AG08395 (cell line): ENCODE results near the gene COL4A2.

ENCODE experiments used
- DNase-seq: peaks from one replicate; pipeline ENCODE4 v3.0.0; 2012; ENCODE audit warnings: mixed read lengths, low spot score

Gene COL4A2

GRCh38 chr13:110272651-110273050, 34.4 kb upstream of the COL4A2 start:
- no peak for DNase-seq

DNA sequence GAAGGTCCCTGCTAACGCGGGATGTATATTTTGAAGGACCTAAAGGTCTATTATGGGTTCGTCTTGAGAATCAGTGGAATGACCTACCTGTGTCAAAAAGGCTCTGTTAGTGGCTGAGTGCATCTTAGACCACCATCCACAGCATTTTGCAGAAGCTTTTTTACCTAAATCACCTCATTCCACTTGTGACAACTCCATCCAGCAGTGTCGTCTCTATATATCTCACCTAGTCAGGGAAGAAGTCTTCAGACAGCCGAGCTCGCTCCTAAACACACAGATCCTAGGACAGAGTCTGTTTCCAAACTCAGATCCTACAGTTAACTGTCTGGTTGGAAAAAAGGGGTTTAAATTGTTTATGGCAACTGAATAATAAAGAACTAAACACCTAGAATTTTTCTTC, 33.8 kb upstream of the COL4A2 start:
- DNase-seq = no peak

GRCh38 chr13:110274687-110275086, 32.4 kb upstream of the COL4A2 start:
- peak; percentile 40 for DNase-seq

DNA sequence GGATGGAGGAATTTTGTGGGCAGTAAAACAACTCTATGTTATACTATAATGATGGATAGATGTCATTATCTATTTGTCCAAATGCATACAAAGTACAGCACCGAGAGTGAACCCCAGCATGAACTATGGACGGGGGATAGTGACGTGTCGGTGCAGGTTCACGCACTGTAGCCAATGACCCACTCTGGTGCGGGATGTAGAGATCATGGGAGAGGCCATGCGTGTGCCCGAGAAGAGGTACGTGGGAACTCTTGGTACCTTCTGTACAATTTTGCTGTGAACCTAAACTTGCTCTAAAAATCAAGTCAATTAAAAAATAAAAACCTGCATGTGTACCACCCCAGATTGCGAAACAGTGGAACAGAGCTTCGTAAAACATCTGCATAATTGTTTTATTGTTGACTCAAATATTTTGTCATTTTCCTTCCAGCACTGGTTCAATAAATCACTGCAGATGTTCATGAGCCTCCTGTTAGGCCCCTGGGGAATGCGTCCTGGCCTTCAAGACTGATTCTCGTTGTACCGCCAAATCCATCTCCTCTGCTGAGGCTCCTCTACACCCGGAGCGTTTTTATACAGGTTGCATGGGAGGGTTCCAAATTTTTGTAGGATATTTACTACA, 31.0 kb upstream of the COL4A2 start:
- no peak for DNase-seq

- DNase-seq = no peak
Measured at GRCh38 chr13:110276553-110276950, 30.5 kb upstream of the COL4A2 start.

GRCh38 chr13:110277357-110277975, 29.6 kb upstream of the COL4A2 start:
- no peak for DNase-seq

DNA sequence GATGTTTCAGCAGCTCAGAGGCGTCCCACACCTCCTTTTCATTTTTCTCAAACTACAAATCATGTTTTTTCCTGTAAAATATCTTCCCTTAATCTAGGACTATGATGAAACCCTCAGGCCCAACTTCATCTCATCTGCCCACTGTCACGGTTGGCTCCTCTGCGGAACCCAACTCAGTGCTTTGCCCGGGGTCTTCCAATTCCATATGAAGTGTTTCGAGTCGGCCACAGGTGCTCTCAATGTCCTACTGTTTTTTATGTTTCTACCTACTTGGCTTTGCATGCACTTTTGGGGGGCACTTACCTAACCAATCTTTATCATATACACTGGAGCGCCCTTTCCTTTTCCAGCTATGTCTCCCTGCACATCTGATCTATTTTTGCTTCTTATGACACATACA, 28.2 kb upstream of the COL4A2 start:
- no peak for DNase-seq

DNA sequence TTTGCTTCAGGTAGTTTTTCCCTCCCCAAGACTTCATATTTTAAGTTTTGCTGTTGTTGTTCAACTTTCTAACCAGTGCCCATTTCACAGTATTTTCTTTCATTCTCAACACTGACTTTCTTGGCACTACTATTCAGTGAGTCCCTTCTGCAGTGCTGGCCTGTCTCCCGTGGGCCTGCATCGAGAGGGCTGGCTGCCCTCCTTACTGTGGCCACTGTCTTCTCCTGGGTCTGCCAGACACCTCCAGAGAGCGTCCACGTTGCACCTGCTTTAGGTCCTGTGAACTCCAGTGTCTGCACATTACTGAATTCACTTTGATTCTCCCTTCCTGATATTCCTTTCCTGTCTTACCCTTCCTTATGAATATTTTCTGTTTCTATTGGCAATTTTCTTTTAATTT, 27.4 kb upstream of the COL4A2 start:
- DNase-seq = no peak

GRCh38 chr13:110280231-110280813, 26.8 kb upstream of the COL4A2 start:
- no peak for DNase-seq

DNA sequence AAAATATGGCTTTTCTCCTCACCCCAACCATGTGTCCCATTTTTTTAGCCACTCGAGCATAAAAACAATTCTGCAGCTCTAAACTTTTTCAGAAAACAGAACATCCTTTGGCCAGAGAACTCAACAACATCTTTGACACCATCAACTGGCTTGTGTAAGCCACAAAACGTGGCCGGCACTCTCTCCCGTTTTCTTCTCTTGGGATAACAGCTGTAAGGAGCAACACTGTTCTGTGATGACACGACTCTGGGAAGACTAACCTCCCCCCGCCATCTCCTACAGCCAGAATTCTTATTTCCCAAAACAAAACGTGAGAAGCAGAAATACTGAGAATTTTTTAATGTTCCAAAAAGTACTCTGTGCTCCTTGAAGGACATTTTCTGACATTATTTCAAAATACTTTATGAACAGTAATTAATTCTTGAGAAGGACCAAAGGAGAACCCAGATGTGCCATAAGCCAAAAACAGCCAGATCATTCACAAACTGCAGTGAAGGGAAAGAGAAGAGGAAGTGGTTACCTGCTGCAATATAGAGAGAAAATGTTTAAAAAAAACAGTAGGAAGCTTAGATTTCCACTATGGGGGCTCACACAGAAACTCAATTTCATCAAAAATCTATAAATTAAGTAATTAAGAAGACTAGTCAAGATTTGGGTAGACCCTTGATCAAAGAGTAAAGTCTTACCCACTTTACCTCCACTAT, 25.9 kb upstream of the COL4A2 start:
- no peak for DNase-seq

GRCh38 chr13:110281736-110282135, 25.3 kb upstream of the COL4A2 start:
- DNase-seq = no peak

- no peak for DNase-seq
Measured at GRCh38 chr13:110282316-110282841, 24.7 kb upstream of the COL4A2 start.

GRCh38 chr13:110283736-110284517, 23.2 kb upstream of the COL4A2 start:
- peak; percentile 70 for DNase-seq

DNA sequence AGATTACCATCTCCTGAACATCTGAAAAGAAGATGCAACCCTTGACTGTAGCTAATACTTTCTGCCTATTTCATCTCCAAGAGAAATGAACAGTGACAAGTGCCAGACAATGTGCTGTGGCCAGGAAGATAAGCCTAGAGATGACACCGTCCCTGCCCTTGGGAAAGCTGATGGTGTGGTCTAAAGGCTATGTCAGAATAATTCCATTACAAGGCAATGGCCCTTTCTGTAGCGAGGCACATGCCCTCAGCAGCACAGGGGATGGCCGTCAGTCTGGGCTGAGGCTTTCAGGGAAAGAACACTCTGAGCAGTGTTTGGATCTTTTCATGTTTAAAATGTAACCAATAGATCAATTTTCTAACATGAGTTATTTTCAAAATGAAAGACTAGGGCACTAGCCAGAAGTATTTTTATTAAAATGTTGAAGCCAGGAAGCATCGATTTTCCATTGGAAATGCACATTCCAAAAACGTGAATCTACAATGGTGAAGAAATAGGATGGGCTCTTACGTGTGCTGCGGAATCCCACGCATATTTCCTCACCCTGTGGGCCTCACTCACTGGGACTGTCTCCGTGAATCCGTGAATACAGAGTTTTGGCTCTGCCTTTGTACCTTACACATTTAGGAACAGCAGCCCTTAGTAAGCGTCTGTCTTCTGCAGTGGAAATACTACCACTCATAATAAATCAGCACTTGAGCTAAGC, 22.2 kb upstream of the COL4A2 start:
- no peak for DNase-seq

GRCh38 chr13:110285991-110286832, 20.9 kb upstream of the COL4A2 start:
- DNase-seq = no peak

- no peak for DNase-seq
Measured at GRCh38 chr13:110286833-110287819, 20.0 kb upstream of the COL4A2 start.

DNA sequence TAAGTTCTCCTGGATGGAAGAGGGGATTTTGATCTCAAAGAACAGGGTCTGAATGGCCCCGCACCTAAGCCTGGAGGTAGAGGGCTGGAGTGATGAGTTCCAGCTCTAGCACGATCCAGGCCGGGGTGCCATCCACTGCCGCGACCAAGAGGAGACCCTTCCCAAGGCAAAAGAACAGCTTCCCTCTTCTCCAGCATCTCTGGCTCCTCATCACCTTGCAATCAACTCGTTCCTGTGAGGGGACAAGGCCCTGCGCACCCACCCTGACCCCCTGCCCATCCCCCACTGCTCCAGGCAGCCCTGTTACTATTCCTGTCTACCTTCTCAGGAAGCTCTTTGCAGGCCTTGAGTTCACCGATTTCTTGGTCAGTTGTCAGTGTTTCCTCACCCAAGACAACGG, 17.9 kb upstream of the COL4A2 start:
- DNase-seq = no peak

GRCh38 chr13:110289661-110290060, 17.4 kb upstream of the COL4A2 start:
- no peak for DNase-seq

GRCh38 chr13:110290153-110290552, 16.9 kb upstream of the COL4A2 start:
- DNase-seq = no peak
